Esophagus squamous epithelium (tissue), 4 donors: ENCODE results near the gene SMAP2.

Experiments used
- POLR2A ChIP-seq, 4 donors: fragments of 450-650 bp; IDR thresholded peaks; one replicate each; pipeline ENCODE4 v1.6.1; 2017; ENCODE audit warnings: antibody characterized with exemption in 4 of 4, mild to moderate bottlenecking in 4 of 4, moderate library complexity in 3 of 4
- TF ChIP-seq, protein P1 (sequence below), 6 experiments: fragments of 450-650 bp in 4 of 6; fragments of 200-600 bp in 2 of 6; sonication (generic) in 2 of 6; IDR thresholded peaks; one replicate each; pipeline ENCODE4 v1.5.1; 2016 to 2019; ENCODE audit warnings: antibody characterized with exemption in 6 of 6, mild to moderate bottlenecking in 4 of 6, moderate library complexity in 4 of 6

DNA sequence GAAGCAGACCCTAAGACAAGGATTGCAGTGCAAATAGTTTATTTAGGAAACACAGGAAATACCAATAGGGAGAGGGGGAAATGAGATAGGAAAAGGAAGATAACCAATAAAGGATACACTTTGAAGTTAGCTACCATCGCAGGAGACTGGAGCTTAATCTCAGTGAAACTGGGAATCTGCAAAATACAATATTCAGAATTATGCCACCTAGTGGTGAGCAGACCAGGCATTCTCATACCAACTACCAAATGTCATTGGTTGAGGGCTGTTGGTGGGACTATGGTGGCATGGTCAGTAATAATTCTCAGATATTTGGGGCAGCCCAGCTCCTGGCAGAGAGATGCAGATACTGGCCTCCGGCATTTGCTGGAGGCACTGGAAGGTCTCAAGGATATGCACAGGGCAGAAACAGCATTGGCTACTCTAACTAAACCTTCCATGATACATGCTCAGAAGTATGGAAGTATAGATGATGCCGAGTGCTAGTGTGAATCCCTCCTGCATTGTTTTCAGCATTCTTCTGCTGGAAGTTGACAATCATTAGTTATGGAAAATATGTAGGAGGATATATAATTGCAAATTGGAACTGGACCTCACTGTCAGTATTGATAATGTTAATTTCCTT lies 65.0 kb downstream of the SMAP2 start:
- no peak for TF ChIP-seq POLR2A (IDR thresholded peaks at IDR 0.05)
- TF ChIP-seq, protein P1, sequence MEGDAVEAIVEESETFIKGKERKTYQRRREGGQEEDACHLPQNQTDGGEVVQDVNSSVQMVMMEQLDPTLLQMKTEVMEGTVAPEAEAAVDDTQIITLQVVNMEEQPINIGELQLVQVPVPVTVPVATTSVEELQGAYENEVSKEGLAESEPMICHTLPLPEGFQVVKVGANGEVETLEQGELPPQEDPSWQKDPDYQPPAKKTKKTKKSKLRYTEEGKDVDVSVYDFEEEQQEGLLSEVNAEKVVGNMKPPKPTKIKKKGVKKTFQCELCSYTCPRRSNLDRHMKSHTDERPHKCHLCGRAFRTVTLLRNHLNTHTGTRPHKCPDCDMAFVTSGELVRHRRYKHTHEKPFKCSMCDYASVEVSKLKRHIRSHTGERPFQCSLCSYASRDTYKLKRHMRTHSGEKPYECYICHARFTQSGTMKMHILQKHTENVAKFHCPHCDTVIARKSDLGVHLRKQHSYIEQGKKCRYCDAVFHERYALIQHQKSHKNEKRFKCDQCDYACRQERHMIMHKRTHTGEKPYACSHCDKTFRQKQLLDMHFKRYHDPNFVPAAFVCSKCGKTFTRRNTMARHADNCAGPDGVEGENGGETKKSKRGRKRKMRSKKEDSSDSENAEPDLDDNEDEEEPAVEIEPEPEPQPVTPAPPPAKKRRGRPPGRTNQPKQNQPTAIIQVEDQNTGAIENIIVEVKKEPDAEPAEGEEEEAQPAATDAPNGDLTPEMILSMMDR (IDR thresholded peaks at IDR 0.05), result peak in 5 of 6 experiments; percentile 35 to 62 (median 41)
